Upper lobe of left lung (tissue), 6 donors: Measurements from ENCODE around the gene MUC5AC. TPM values are rescaled to one million over a fixed set of nuclear protein-coding genes. Genes with fewer than 3 reads are reported as not detected.
A peak's percentile ranks its signal among the peaks of the same experiment; 100 is the strongest.

Source experiments
- ATAC-seq, 2 donors: fragments of 200-7000 bp; cut with Tn5 transposase; one replicate each; pipeline ENCODE4 v1.9.1; 2022; ENCODE audit warnings: mild to moderate bottlenecking in 2 of 2, moderate library complexity in 2 of 2; ENCODE audit not compliant: low FRiP score in 2 of 2
- DNase-seq, 2 donors: peaks; one replicate each; pipeline ENCODE4 v3.0.0-alpha.2; 2019 to 2020
- H3K27ac ChIP-seq, 4 donors: fragments of 200-600 bp; sonication (generic); one replicate each; pipeline ENCODE4 v1.5.1; 2016 to 2019
- H3K27me3 ChIP-seq, 4 donors: fragments of 200-600 bp; sonication (generic); one replicate each; pipeline ENCODE4 v1.5.1; 2017 to 2019
- H3K36me3 ChIP-seq, 4 donors: fragments of 200-600 bp; sonication (generic); one replicate each; pipeline ENCODE4 v1.5.1; 2016 to 2019
- H3K4me1 ChIP-seq, 4 donors: fragments of 200-600 bp; sonication (generic); one replicate each; pipeline ENCODE4 v1.5.1; 2018 to 2019
- H3K4me3 ChIP-seq, 4 donors: fragments of 200-600 bp; sonication (generic); one replicate each; pipeline ENCODE4 v1.5.1; 2017 to 2019; ENCODE audit warnings: mild to moderate bottlenecking in 2 of 4, moderate library complexity in 1 of 4
- H3K9me3 ChIP-seq, 4 donors: fragments of 200-600 bp; sonication (generic); one replicate each; pipeline ENCODE4 v1.5.1; 2018 to 2019
- EP300 ChIP-seq, 4 donors: sonication (generic); formaldehyde crosslinking; IDR thresholded peaks; one replicate each; pipeline ENCODE4 v1.5.1; 2017; ENCODE audit warnings: antibody characterized with exemption in 4 of 4, control low read depth in 2 of 4
- POLR2A ChIP-seq, 4 donors: fragments of 450-650 bp; IDR thresholded peaks; one replicate each; pipeline ENCODE4 v1.5.1; 2016 to 2017; ENCODE audit warnings: antibody characterized with exemption in 4 of 4, mild to moderate bottlenecking in 2 of 4
- POLR2AphosphoS5 ChIP-seq, 2 donors: sonication (generic); formaldehyde crosslinking; IDR thresholded peaks; one replicate each; pipeline ENCODE4 v1.5.1; 2017; ENCODE audit warnings: antibody characterized with exemption in 2 of 2
- WGBS, 2 donors: methylation state at CpG; one replicate each; pipeline ENCODE4 v1.1.5; 2017 to 2018; 5-methylcytosine and 5-hydroxymethylcytosine counted together
- total RNA-seq, 6 donors: library from RNA; depleted of rRNA in 4 of 6; stranded (reverse); fragments of >200 nt in 4 of 6; gene quantifications; one replicate each; pipeline versions ENCODE4 v1.1.0 to v1.2.1, GENCODE V29; 2016 to 2021
- TF ChIP-seq, protein P1 (sequence below), 6 experiments: fragments of 450-650 bp in 4 of 6; fragments of 200-600 bp in 2 of 6; sonication (generic) in 2 of 6; IDR thresholded peaks; one replicate each; pipeline ENCODE4 v1.5.1; 2016 to 2019; ENCODE audit warnings: antibody characterized with exemption in 6 of 6
- donor health status: DM: no; HTN: no; CAD: no; lungs with moderate emphysema.
- donor health status: DM: no; HTN: yes; CAD: no; lungs with severe emphysema.

The MUC5AC gene
- total RNA-seq, 6 donors from 2014 or later: under 0.01 to 7.3 (median 0.78) TPM; not detected in 1

GRCh38 chr11:1199241-1199750 is 41.5 kb downstream of the MUC5AC start:
- DNase-seq (peak in 1 of 2 donors; percentile 67), ATAC-seq (no peak)
- H3K4me3 ChIP-seq: no peak overlapping the region
- H3K36me3 ChIP-seq: no peaks in the 10 kb centered on the region
- WGBS, 2 donors: 83% methylated on average over 20 of the region's 27 CpGs; no CpG with 5 or more reads in 1 of the 2 donors
- no peak overlapping the region for H3K27ac ChIP-seq
- H3K9me3 ChIP-seq: no peaks in the 10 kb centered on the region
- peaks cover 0 to 18% (median 5%) of the 10 kb centered on the region in 4 donors for H3K27me3 ChIP-seq
- H3K4me1 ChIP-seq: peaks cover 0 to 8% (median 3%) of the 10 kb centered on the region in 4 donors
- TF ChIP-seq, protein P1, sequence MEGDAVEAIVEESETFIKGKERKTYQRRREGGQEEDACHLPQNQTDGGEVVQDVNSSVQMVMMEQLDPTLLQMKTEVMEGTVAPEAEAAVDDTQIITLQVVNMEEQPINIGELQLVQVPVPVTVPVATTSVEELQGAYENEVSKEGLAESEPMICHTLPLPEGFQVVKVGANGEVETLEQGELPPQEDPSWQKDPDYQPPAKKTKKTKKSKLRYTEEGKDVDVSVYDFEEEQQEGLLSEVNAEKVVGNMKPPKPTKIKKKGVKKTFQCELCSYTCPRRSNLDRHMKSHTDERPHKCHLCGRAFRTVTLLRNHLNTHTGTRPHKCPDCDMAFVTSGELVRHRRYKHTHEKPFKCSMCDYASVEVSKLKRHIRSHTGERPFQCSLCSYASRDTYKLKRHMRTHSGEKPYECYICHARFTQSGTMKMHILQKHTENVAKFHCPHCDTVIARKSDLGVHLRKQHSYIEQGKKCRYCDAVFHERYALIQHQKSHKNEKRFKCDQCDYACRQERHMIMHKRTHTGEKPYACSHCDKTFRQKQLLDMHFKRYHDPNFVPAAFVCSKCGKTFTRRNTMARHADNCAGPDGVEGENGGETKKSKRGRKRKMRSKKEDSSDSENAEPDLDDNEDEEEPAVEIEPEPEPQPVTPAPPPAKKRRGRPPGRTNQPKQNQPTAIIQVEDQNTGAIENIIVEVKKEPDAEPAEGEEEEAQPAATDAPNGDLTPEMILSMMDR (IDR thresholded peaks at IDR 0.05): no peak
- TF ChIP-seq POLR2A (IDR thresholded peaks at IDR 0.05) (no peak), EP300 (IDR thresholded peaks at IDR 0.05) (no peak), POLR2AphosphoS5 (IDR thresholded peaks at IDR 0.05) (no peak)

DNA sequence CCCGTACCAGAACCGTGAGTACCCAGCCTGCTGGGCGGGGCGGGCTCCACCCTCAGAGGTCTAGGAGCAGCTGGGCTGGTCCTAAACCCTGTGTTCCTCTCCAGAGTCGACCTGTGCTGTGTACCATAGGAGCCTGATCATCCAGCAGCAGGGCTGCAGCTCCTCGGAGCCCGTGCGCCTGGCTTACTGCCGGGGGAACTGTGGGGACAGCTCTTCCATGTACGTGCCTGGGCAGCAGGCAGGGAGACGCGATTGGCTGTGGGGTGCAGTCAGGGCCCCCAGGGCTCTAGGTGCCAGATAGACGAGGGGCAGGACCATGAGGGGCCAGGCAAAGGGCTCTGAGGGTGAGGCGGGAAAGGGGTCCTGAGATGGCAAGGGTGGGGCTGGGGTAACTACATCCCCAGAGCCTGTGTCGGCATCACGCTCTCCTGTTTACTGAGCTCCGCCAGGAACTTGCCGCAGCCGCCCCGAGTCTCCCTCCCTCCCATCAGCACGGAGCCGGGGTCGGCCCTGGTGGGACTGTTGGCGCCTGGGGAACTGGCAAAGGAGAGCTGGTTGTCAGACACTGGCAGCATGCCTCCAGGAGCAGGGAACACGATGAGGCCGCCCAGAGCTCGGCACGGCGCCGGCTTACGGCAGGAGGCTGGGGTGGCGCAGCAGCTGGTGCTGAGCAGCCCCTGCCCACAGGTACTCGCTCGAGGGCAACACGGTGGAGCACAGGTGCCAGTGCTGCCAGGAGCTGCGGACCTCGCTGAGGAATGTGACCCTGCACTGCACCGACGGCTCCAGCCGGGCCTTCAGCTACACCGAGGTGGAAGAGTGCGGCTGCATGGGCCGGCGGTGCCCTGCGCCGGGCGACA is 42.2 kb downstream of the MUC5AC start:
- Histone ChIP-seq H3K36me3 (no peaks in the 10 kb centered on the region), H3K4me3 (no peak overlapping the region), H3K4me1 (peaks cover 0 to 8% (median 3%) of the 10 kb centered on the region in 4 donors), H3K27ac (no peak overlapping the region), H3K9me3 (no peaks in the 10 kb centered on the region), H3K27me3 (peaks cover 0 to 18% (median 5%) of the 10 kb centered on the region in 4 donors)
- WGBS, 2 donors: 70 to 71% methylated on average over 10 to 47 of the region's 47 CpGs
- no peak for ATAC-seq
- DNase-seq: peak in 1 of 2 donors; percentile 79
- TF ChIP-seq EP300 (IDR thresholded peaks at IDR 0.05) (no peak), POLR2A (IDR thresholded peaks at IDR 0.05) (no peak), POLR2AphosphoS5 (IDR thresholded peaks at IDR 0.05) (no peak)

DNA sequence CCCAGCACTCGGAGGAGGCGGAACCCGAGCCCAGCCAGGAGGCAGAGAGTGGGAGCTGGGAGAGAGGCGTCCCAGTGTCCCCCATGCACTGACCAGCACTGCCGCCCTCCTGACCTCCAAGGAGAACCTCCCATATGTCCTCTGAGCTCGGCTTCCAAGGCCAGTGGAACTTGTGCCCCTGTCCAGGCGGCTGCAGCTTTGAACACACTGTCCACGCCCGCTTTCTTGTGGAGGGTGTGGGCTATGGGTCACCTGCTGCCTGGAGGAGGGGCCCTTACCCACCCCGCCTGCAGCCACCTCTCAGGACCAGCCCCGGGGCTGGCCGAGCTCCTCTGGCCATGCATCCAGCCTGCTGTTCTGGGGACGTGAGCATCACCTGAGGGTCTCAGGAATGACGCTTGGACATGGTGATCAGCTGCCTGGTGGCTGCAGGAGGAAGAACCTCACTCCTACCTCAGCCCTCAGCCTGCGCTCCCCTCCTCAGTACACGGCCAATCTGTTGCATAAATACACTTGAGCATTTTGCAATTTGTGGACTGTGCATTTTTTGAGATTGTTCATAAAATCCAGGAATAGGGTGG is 42.9 kb downstream of the MUC5AC start:
- no peaks in the 10 kb centered on the region for H3K36me3 ChIP-seq
- ATAC-seq (no peak), DNase-seq (no peak)
- 69 to 72% methylated on average over 3 to 16 of the region's 16 CpGs for WGBS, 2 donors
- peaks cover 0 to 8% (median 3%) of the 10 kb centered on the region in 4 donors for H3K4me1 ChIP-seq
- H3K9me3 ChIP-seq: no peaks in the 10 kb centered on the region
- no peak overlapping the region for H3K27ac ChIP-seq
- H3K27me3 ChIP-seq: peaks cover 0 to 18% (median 5%) of the 10 kb centered on the region in 4 donors
- TF ChIP-seq POLR2A (IDR thresholded peaks at IDR 0.05) (no peak), EP300 (IDR thresholded peaks at IDR 0.05) (no peak), POLR2AphosphoS5 (IDR thresholded peaks at IDR 0.05) (no peak)
- TF ChIP-seq, protein P1 (IDR thresholded peaks at IDR 0.05): no peak
- no peak overlapping the region for H3K4me3 ChIP-seq

DNA sequence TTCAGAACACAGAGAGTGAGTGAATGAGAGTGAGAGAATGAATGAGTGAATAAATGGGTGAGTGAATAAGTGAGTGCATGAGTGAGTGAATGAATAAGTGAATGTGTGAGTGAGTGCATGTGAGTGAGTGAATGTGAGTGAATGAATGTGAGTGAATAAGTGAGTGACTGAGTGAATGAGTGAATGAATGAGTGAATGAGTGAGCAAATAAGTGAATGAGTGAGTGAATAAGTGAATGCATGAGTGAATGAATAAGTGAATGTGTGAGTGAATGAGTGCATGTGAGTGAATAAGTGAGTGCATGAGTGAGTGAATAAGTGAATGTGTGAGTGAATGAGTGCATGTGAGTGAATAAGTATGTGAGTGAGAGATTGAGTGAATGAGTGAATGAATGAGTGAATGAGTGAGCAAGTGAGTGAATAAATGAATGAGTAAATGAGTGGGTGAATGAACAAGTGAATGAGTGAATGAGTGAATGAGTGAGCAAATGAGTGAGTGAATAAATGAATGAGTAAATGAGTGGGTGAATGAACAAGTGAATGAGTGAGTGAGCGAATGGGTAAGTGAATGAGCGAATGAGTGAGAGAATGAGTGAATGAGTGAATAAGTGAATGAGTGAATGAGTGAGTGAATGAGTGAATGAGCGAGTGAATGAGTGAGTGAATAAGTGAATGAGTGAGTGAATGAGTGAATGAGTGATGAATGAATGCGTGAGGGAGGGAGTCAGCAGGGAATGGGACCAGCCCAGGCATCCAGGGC is 43.8 kb downstream of the MUC5AC start:
- Histone ChIP-seq H3K4me1 (peaks cover 0 to 8% (median 3%) of the 10 kb centered on the region in 4 donors), H3K36me3 (no peaks in the 10 kb centered on the region), H3K27me3 (peaks cover 0 to 18% (median 5%) of the 10 kb centered on the region in 4 donors), H3K27ac (no peak overlapping the region), H3K4me3 (no peak overlapping the region), H3K9me3 (no peaks in the 10 kb centered on the region)
- no peak for DNase-seq
- TF ChIP-seq, protein P1 (IDR thresholded peaks at IDR 0.05): no peak
- TF ChIP-seq EP300 (IDR thresholded peaks at IDR 0.05) (no peak), POLR2A (IDR thresholded peaks at IDR 0.05) (no peak), POLR2AphosphoS5 (IDR thresholded peaks at IDR 0.05) (no peak)
- WGBS, 2 donors: 88 to 91% methylated on average over 4 of the region's 4 CpGs
- no peak for ATAC-seq
